GM21447 (cell line): ENCODE results near the gene STX16.

Experiments used
- ATAC-seq: cut with Tn5 transposase; IDR thresholded peaks from one replicate; pipeline ENCODE4 v1.9.1; 2021; ENCODE audit not compliant: unreplicated experiment

STX16 gene

GRCh38 chr20:58618351-58619076 is 32.6 kb upstream of the STX16 start:
- ATAC-seq: no peak

GRCh38 chr20:58619077-58619863 is 31.8 kb upstream of the STX16 start:
- no peak for ATAC-seq

GRCh38 chr20:58619864-58620431 is 31.1 kb upstream of the STX16 start:
- no peak for ATAC-seq

- ATAC-seq: no peak
These were observed 29.1 kb upstream of the STX16 start for GRCh38 chr20:58621906-58622548.

GRCh38 chr20:58622671-58623578 is 28.2 kb upstream of the STX16 start:
- ATAC-seq: no peak

GRCh38 chr20:58623579-58624473 is 27.3 kb upstream of the STX16 start:
- no peak for ATAC-seq

- ATAC-seq: no peak
These were observed 26.4 kb upstream of the STX16 start for GRCh38 chr20:58624687-58625086.

- ATAC-seq: no peak
These were observed 25.5 kb upstream of the STX16 start for GRCh38 chr20:58625585-58625984.

- ATAC-seq: no peak
These were observed 25.0 kb upstream of the STX16 start for GRCh38 chr20:58626051-58626450.

- no peak for ATAC-seq
These were observed 23.6 kb upstream of the STX16 start for GRCh38 chr20:58627212-58628072.

GRCh38 chr20:58628491-58629214 is 22.4 kb upstream of the STX16 start:
- no peak for ATAC-seq

- no peak for ATAC-seq
These were observed 21.9 kb upstream of the STX16 start for GRCh38 chr20:58629215-58629580.

GRCh38 chr20:58630063-58630462 is 21.0 kb upstream of the STX16 start:
- ATAC-seq: no peak

GRCh38 chr20:58633161-58634053 is 17.7 kb upstream of the STX16 start:
- no peak for ATAC-seq

GRCh38 chr20:58634059-58634458 is 17.0 kb upstream of the STX16 start:
- ATAC-seq: no peak

GRCh38 chr20:58634521-58635278 is 16.4 kb upstream of the STX16 start:
- no peak for ATAC-seq
